Measurements from ENCODE around the gene ALLC. TPM values are rescaled to one million over a fixed set of nuclear protein-coding genes. Genes with fewer than 3 reads are reported as not detected.

The ALLC gene
- total RNA-seq, 1 donor from 2014 or later: not detected

DNA sequence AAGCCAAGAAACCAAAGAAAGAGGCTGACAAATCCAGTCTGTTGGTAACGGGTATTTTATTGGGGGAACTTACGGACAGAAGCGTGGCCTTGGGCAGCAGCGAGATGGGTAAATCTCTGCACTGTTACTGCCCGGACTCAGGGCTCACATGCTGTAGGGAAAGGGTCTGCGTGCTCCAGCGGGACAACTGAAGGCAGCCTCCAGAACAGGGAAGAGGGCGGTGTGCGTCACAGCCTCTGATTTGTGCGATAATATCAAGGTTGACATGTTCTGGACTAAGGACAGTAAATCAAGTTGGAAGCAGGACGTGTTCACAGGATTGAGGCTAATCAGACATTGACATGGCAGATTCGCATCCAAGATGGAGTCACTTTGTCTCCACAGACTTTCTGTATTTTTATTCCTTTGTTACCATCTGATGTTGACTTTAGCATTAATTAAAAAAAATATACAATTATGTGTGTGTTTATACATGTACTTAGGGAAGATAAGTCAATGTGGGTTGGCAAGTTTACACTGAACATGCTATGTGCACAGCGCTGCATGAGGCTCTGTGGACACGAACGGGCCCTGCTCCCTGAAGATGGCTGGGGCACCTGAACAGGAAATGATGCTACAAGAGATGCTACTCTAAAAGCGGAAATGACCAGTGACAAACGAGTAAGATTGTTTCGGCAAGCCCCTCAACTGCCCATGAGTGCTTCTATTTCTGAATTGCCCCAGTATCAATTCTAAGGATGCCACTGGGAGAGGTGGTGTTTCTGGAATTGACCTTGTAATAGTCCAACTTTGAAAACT lies 22.7 kb downstream of the ALLC start:
- DNase-seq: no peak

DNA sequence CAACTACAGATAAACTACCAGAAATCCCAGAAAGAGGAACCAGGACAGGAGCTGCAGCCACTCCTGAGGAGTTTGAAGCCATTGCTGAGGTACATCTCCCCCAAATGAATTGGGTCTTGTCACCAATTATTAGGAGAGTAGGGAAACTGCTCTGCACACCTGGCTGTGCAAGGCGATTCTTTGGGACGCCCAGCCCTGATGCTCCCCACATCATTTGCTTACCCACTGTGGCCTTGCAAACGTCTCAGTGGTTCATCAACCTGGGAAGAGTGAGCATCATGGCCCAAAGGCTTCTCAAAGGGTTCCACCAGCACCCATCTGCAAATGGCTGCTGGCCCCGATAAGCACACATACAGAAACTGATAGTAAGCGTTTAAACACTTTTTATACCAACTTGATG lies 23.6 kb downstream of the ALLC start:
- DNase-seq: no peak

DNA sequence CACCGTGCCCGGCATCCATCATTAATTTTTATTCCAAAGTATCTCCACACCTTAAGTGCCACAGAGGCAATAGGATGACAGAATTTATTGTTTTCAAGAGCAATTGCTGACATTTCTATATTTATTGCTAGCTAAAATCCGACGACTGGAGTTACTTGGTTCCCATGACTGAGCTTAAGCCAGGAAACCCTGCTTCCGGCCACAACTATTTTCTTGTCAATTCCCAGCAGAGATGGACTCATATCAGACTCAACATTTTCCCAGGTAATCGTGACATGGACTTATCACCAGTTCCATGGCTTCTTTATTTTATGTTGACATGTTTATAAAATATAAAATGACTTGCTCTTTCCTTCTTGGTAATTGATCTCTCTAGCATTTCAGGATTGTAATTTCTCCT lies 24.8 kb downstream of the ALLC start:
- DNase-seq: no peak

DNA sequence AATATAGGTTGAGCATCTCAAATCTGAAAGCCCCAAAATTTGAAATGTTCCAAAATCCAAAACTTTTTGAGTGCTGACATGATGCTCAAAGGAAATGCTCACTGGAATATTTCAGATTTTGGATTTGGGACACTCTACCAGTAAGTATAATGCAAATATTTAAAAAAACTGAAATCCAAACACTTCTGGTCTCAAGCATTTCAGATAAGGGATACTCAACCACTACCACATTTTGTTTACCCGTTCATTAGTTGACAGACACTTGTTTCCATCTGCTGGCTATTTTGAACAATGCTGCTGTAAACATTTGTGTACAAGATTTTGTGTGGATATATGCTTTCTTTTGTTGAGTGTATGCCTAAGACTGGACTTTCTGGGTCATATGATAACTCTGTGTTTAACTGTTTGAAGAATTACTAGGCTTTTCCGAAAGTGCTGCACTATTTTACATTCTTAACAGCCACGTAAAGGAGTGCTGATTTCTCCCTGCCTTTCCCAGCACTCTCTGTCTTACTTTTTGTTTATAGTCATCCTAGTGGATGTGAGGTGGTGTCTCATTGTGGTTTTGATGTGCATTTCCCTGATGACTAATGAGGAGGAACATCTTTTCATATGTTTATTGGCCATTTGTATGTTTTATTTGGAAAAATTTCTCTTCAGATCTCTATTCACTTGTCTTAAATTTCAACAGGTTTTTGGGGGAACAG lies 25.9 kb downstream of the ALLC start:
- DNase-seq: no peak

DNA sequence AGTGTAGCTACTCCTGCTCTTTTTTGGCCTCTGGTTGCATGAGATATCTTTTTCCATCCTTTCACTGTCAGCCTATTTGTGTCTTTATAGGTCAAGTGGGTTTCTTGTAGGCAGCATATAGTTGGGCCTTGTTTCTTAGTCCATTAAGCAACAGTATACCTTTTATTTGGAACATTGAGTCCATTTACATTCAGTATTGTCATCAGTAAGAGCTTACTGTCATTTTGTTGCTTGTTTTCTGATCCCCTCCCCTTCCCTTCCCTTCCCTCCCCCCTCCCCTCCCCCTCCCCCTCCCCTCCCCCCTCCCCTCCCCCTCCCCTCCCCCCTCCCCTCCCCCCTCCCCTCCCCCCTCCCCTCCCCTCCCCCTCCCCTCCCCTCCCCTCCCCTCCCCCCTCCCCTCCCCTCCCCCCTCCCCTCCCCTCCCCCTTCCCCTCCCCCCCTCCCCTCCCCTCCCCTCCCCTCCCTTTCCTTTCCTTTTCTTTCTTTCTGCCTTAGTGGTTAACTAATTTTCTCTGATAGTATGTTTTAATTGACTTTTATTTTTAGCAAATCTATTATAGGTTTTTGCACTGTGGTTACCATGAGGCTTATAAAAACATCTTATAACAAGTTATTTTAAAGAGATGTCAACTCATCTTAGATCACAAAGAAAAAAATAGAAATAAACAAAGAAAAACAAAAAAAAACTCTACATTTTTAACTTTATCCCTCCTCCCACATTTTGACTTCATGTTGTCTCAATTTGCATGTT lies 32.2 kb downstream of the ALLC start:
- no peak for DNase-seq

DNA sequence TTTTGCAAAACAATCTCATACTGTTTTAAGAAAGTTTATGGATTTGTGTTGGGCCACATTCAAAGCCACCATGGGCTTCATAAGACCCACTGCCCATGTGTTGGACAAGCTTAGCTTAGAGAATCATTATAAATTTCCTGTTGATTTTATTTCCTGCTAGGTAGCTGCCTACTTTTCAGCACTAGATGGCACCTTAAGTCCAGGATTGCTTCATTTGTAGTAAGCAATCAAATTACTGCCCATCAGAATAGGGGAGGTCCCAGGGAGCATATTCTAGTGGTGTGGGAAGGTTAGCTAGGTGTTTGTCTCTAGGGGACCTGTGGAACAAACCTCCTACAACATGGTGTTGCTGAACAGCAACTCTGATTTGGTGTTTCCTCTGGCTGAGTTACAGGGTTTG lies 34.4 kb downstream of the ALLC start:
- DNase-seq: peak; percentile 50

DNA sequence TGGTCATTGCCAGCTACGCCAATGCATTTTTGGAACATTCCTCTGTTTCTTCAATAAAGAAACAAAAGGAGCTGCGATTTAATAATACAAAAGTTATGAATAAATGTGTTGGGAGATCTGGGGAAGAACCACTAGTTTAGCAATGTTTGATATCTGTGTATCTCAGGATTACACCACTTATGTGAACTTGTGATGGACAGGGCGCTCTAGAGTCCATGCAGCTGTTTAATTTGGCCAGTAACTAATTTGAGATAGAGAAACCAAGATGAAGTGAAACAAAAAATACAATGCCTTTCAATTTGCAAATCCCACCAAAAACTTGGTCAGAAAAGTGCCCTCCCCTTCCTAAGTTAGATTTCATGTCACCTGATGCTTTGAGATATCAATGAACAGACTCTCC lies 38.5 kb downstream of the ALLC start:
- DNase-seq: no peak

DNA sequence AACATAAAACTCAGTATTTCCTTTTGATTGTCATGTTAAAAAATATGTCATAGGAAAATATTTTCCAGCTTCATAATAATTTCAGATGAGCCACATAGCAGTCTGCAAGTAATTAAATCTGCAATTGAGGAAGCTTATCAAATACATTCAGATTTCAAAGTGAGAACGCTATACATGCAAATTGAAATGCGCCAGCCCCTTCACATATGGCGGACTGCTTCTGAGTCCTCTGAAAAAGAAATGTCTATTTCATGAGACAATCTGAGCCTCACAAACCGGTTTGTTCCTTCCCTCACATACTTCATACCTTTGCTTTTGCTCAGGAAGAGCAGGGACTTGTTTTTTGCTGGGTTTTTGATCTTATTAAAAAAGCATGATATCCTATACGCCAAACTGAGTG lies 43.1 kb downstream of the ALLC start:
- DNase-seq: no peak

DNA sequence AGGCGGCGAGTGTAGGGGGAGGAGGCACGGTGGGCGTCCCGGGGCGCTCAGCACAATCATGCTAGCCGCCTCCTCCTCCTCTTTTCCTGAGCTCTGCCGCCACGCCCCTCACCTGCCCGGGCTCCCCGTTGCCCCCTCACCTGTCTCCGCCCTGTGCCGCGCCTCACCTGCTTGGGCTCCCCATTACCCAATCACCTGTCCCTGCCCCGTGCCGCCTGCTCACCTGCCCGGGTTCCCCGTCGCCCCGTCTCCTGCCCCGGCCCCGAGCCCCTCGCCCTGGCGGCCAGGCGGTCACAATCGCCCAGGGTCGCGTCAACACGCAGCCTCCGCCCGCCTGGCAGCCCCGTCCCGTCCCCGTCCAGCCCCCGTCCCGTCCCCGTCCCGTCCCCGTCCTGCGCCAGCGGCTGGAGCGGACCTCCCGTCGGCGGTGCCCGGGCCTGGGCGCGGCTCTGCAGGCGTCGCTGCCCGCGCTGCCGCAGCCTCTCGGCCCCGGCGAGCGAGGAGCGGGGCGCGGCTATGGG lies 45.3 kb downstream of the ALLC start, which contains the start of gene DCDC2C:
DCDC2C (plus strand) TSS at position 340 of the 521 bp plus-strand sequence; CDS start at position 517, 177 bp downstream.
- no peak for DNase-seq

DNA sequence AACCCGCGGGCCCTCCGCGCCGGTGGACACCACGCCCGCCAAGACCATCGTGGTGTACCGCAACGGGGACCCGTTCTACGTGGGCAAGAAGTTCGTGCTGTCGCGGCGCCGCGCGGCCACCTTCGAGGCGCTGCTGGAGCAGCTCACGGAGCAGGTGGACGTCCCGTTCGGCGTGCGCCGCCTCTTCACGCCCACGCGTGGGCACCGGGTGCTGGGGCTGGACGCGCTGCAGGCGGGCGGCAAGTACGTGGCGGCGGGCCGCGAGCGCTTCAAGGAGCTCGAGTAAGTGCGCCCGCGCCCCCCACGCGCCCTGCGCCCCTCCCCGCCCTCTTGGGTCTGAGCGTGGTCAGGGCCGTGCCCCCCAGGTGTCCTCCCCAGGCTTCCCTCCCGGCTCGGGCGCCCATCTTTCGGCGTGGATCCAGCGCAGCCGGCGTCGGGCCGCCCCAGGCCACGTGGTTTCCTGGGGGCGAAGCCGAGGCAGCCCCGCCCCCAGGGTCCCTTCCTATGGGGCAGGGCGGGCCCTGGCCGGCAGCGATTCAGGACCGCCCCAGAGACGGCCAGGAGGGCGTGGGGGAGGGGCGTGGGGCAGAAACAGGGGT lies 45.9 kb downstream of the ALLC start:
- no peak for DNase-seq

DNA sequence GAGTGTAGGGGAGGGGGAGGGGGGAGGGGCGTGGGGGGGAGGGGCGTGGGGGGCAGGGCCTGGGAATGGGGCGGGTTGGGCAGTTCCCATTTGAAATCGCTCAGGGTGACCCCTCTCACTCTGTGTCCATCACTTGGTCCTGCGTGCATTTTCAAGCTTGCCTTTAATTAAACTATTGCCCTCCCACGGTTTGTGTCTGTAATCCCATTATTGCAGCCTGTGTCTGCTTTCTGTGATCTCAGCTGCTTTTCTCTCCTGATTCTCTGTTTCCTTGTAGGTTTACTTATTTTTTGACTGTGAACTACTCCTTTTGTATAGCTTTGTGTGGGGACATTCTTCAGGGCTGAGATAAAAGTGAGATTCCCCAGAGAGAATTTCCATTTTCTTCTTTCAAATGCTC lies 46.7 kb downstream of the ALLC start:
- DNase-seq: no peak

DNA sequence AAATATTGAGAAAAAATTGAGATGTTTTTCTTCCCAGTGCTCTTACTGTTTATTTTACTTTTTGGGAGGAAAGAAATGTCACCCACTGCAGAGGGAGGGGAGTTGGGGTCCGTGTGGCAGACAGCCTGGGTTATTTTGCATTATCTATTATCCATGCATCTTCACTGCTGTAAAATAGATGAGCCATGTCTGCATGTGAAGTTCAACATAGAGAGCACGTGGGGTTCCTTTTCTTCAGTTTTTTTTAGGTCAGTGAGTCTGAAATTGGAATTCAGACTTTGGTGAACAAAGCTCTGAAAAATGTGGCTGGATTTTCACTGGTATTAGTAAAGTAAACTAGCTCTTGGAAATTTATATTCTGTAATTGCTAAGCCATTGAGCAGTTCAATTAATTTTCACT lies 47.8 kb downstream of the ALLC start:
- DNase-seq: no peak

DNA sequence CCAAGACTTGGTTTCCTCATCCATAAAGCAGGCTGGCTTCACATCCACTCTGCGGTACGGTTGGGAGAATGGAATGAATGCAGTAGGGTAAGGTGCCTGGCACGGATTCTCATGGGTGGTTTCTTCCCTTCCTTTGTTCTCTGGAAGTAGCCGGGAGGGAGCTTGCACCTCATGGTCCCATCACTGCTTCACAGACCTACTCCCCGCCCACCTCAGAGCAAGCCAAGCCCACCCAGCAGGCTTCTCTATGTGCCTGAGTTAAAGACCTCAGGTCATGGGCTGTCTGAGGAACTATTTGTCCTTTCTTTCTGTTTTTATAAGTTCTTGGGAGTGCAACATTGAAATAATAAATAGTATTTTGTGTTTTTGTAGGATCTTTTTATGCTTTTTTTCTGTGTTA lies 48.9 kb downstream of the ALLC start:
- DNase-seq: no peak

DNA sequence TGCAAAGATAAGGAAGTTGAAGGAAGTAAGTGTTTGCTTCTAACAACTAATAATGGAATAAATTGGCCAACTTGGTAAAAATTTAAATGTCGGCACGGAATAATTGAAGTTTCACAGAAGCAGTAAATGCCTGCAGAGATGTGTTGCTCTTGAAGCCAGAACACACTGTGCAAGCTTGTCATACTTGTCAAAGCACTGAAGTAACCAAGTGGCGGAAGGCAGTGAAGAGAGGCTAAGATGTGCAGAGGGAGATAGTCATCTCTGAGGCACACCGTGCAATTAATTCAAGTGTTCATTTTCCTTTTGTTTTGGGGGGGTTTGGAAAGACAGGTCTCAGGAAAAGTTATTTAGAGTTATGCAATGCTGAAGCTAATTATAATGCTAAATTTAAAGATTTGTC lies 50.6 kb downstream of the ALLC start:
- DNase-seq: no peak

DNA sequence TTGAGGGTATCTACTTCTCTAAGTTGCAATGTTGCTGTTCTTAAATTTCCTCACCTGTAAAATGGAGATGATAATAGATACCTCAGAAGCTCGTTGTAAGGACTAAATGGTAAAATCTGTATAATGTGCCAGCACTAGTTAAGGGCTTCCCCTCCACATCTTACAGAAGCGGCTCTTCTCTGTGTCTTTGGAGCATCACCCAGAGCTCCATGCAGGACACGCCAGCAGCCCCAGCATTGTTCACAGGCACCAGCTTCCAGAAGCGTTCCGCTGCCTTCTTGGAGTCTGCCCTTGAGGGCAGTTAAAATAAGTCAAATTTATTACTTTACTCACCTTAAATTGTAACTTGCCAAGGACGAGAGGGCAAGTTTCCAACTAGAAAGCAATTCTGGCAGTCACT lies 51.2 kb downstream of the ALLC start:
- no peak for DNase-seq

DNA sequence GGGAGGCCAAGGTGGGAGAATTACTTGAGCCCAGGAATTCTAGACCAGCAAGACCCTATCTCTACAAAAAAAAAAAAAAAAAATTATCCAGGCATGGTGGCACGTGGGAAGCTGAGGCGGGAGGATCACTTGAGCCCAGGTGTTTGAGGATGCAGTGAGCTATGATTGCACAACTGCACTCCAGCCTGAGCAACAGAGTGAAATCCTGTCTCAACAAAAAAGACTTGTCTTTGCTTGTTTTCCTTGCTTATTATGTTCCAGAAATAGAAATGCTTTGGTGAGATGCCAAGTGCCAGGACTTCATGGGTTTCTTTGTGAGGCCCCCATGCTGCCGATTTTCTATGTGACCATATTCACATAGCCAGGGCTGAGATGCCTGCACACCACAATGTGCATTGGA lies 54.4 kb downstream of the ALLC start:
- no peak for DNase-seq

DNA sequence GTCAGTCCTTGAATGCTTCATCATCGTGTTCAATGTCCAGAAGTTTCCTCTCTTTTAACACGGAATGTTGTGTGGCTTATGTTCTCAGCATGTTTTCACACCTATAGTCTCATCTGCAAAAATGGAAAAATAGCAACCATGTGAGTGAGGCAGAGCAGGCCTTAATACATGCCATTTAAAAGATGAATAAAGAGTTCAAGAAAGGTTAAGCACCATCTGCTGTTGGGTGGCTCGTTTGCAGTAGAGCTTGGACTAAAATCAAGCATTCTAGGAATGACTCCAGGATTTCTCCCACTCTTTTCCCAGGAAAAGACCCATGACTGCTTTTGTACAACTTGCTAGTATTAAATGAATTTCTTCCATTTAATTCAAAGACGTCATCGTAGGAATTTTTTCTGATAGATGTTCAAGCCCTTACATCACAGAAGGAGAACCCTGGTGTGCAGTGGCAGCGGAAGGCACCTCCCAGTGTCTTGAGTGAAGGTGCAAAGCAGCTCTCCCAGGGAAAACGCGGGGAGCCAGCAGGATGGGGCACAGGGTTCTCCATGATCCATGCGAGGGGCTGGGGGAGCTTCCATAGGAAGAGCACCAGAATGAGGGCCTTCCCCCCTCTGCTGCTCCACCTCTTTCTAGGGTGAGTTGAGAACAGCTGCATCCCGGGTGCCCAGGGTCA lies 55.0 kb downstream of the ALLC start:
- DNase-seq: peak; percentile 41

DNA sequence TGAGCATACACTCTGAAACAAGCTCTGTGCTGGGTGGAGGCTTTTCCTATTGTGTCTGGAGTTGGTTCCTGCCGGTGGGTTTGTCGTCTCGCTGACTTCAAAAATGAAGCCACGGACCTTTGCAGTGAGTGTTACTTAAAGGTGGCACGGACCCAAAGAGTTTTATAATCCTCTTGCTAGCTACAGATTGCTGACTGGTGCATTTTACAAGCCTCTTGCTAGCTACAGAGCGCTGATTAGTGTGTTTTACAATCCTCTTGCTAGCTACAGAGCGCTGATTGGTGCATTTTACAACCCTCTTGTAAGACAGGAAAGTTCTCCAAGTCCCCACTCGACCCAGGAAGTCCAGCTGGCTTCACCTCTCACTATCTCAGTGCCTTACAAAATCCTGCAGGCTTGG lies 60.7 kb downstream of the ALLC start:
- no peak for DNase-seq

DNA sequence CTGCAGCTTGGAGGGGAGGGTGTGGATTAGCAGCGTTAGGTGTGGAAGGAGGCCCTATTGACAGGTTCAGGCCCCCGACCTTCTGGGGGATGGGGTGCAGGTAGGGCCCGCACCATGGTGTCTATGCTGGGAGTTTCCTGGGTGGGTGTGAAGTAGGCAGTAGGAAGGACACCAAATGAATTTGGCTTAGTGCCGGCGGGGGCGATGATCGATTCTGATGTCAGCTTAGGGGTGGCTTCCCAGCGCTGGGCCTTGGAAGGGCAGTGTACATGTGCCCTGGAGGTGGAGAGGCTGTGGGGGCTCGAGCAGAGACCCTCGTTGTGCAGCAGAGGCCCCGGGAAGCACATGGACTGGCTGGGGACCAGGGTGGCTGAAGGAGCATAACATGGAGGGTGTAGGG lies 67.0 kb downstream of the ALLC start:
- DNase-seq: no peak

DNA sequence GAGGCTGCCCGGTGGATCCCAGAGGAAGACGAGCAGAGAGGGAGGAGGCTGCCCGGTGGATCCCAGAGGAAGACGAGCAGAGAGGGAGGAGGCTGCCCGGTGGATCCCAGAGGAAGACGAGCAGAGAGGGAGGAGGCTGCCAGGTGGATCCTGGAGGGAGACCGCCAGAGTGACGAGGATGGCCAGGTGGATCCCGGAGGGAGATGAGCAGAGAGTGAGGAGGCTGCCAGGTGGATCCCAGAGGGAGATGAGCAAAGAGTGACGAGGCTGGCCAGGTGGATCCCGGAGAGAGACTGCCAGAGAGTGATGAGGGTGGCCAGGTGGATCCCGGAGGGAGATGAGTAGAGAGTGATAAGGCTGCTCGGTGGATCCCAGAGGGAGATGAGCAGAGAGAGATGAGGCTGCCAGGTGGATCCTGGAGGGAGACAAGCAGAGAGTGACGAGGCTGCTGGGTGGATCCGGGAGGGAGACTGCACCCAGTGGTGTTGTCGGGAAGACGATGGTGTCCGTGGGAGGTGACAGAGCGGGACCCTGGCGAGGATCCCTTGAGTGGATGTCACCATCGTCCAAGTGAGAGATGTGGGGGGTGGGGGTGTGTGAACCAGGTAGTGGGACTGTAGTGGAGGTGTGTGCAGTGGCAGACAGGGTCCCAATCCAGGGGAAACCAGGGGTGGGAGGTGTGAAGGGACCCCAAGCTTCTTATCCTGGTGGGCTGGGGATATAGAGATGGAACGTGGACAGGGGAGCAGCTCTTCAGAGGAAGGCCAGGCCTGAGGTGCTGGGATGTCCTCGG lies 67.7 kb downstream of the ALLC start:
- no peak for DNase-seq

DNA sequence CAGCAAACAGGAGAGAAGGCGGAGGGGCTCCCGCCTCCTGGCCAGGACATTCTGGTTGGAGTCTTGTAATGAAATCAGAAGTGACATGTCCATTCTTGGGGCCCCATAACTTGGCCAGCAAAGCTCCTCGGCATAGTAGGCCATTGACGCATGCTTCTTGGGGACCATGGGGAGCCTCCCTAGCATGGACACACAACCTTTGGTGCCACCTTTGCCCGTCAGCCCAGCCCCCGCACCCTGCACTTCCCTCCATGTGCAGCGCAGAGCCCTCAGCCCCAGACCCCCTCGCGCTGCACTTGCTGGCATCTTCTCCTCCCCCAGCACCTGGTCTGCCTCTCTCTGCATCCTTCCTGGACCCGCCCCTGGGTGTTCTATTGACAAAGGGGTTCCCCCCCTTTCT lies 68.5 kb downstream of the ALLC start:
- DNase-seq: no peak
